Esophagus muscularis mucosa (tissue), 4 donors: ENCODE results near the gene SYPL2.

Experiments
- EP300 ChIP-seq: sonication (generic); formaldehyde crosslinking; IDR thresholded peaks from one replicate; pipeline ENCODE4 v1.6.1; 2017; ENCODE audit warnings: antibody characterized with exemption
- POLR2A ChIP-seq: fragments of 450-650 bp; IDR thresholded peaks from one replicate; pipeline ENCODE4 v1.6.1; 2017; ENCODE audit warnings: antibody characterized with exemption, moderate library complexity, mild to moderate bottlenecking, low read depth
- POLR2AphosphoS5 ChIP-seq, 2 donors: sonication (generic); formaldehyde crosslinking; IDR thresholded peaks; one replicate each; pipeline ENCODE4 v1.6.1; 2017; ENCODE audit warnings: antibody characterized with exemption in 2 of 2
- TF ChIP-seq, protein P1 (sequence below), 3 experiments: fragments of 200-600 bp in 2 of 3; fragments of 450-650 bp in 1 of 3; sonication (generic) in 2 of 3; IDR thresholded peaks; one replicate each; pipeline ENCODE4 v1.5.1; 2017 to 2019; ENCODE audit warnings: antibody characterized with exemption in 3 of 3, mild to moderate bottlenecking in 2 of 3, moderate library complexity in 1 of 3

DNA sequence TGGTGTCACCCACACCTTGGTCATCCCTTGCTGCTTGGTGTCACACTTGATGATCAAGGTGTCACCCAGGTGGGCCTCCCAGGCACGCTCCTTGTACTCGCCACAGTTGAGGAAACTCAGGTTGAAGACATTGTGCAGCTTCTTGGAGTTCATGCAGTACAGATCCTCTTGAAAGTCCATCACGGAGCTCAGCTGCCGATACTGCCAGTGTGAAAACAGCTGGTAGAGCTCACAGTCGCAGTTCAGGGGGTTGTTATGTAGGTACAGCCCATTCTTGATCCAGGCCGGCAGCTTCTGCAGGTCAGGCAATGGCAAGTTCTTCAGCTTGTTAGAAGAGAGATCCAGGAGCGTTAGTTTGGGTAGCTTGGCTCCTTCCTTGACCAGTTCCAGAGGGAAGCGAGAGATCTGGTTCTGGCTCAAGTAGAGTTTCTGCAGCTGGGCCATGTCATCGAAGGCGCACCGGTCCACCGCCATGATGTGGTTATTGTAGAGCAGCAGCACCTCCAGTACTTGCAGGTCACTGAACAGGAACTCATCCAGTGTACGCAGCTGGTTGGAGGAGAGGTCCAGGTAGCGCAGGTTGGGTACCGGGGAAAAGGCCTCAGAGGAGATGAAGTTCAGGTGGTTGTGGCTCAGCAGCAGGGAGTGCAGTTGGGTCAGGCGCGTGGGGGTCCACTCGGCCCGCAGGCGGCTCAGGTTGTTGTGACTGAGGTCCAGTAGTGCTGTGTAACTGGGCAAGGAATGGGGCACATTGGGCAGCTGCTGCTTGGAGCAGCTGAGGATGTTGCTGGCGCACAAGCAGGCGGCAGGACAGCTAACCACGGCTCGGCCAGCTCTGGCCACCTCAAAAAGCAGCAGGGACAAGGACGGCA, 41.9 kb downstream of the SYPL2 start:
- TF ChIP-seq, protein P1, sequence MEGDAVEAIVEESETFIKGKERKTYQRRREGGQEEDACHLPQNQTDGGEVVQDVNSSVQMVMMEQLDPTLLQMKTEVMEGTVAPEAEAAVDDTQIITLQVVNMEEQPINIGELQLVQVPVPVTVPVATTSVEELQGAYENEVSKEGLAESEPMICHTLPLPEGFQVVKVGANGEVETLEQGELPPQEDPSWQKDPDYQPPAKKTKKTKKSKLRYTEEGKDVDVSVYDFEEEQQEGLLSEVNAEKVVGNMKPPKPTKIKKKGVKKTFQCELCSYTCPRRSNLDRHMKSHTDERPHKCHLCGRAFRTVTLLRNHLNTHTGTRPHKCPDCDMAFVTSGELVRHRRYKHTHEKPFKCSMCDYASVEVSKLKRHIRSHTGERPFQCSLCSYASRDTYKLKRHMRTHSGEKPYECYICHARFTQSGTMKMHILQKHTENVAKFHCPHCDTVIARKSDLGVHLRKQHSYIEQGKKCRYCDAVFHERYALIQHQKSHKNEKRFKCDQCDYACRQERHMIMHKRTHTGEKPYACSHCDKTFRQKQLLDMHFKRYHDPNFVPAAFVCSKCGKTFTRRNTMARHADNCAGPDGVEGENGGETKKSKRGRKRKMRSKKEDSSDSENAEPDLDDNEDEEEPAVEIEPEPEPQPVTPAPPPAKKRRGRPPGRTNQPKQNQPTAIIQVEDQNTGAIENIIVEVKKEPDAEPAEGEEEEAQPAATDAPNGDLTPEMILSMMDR (IDR thresholded peaks at IDR 0.05), result no peak
- TF ChIP-seq POLR2AphosphoS5 (IDR thresholded peaks at IDR 0.05), result no peak
- no peak for TF ChIP-seq POLR2A
- no peak for TF ChIP-seq EP300
